Panc1 (cell line): Measurements from ENCODE around the gene SPTA1. TPM values are rescaled to one million over a fixed set of nuclear protein-coding genes. Genes with fewer than 3 reads are reported as not detected.

Source experiments
- ATAC-seq: fragments of 200-7000 bp; cut with Tn5 transposase; 2 replicates; pipeline ENCODE4 v1.9.1; 2020; ENCODE audit warnings: mild to moderate bottlenecking, moderate library complexity
- BruUV-seq: library from RNA; stranded (reverse); fragments of 400-500 nt; replicated peaks from 2 replicates; lab custom pipeline; 2021; lab: Mats Ljungman, UMichigan
- CTCF ChIA-PET: fragments of 300-600 bp; sonication (Branson Sonifier 250); formaldehyde crosslinking; loops from one replicate; lab custom pipeline; 2022; ENCODE audit warnings: antibody characterized with exemption; lab: Charles Lee
- POLR2A ChIA-PET: fragments of 300-600 bp; sonication (Branson Sonifier 250); formaldehyde crosslinking; loops from one replicate; lab custom pipeline; 2022; ENCODE audit warnings: antibody characterized with exemption; lab: Charles Lee
- DNase-seq: peaks from one replicate; pipeline ENCODE4 v3.0.0-alpha.2; 2010; ENCODE audit warnings: low read depth, low spot score
- H3K27ac ChIP-seq: 2 replicates; pipeline ENCODE4 v1.5.1; 2011; ENCODE audit warnings: mild to moderate bottlenecking, low read length, inconsistent platforms
- H3K27me3 ChIP-seq: fragments of 200-500 bp; sonication (Bioruptor generic); 2 replicates; pipeline ENCODE4 v1.6.0; 2014; ENCODE audit warnings: low read length, inconsistent platforms; ENCODE audit not compliant: control insufficient read depth, insufficient read depth
- H3K36me3 ChIP-seq: fragments of 200-500 bp; sonication (Bioruptor generic); 2 replicates; pipeline ENCODE4 v1.5.1; 2014; ENCODE audit warnings: inconsistent platforms, mild to moderate bottlenecking, low read length, moderate library complexity; ENCODE audit not compliant: control insufficient read depth, insufficient read depth
- H3K4me1 ChIP-seq: 2 replicates; pipeline ENCODE4 v1.5.1; 2011; ENCODE audit warnings: inconsistent platforms, mild to moderate bottlenecking, low read length, moderate library complexity; ENCODE audit not compliant: control insufficient read depth, insufficient read depth
- H3K4me3 ChIP-seq, 2 experiments: 2 replicates each; pipeline ENCODE4 v1.5.1; 2011 to 2012; ENCODE audit warnings: low read depth in 2 of 2, low read length in 2 of 2, mild to moderate bottlenecking in 2 of 2, inconsistent platforms in 1 of 2, moderate library complexity in 1 of 2
- H3K9me3 ChIP-seq: fragments of 200-500 bp; sonication (Bioruptor generic); 2 replicates; pipeline ENCODE4 v1.5.1; 2014; ENCODE audit warnings: low read depth, mild to moderate bottlenecking, inconsistent platforms, low read length, moderate library complexity; ENCODE audit not compliant: control insufficient read depth, insufficient read depth
- POLR2AphosphoS5 ChIP-seq: IDR thresholded peaks from 2 replicates; pipeline ENCODE4 v1.6.1; 2012; ENCODE audit warnings: mild to moderate bottlenecking, low read depth, low read length, moderate library complexity
- REST ChIP-seq, 2 experiments: IDR thresholded peaks; 2 replicates each; pipeline ENCODE4 v1.6.1; 2011 to 2012; ENCODE audit warnings: low read depth in 2 of 2, control low read depth in 1 of 2, low read length in 1 of 2, mild to moderate bottlenecking in 1 of 2, moderate library complexity in 1 of 2; ENCODE audit not compliant: insufficient read depth in 1 of 2
- SIN3A ChIP-seq: IDR thresholded peaks from 2 replicates; pipeline ENCODE4 v1.6.1; 2012; ENCODE audit warnings: low read depth, mild to moderate bottlenecking, low read length, moderate library complexity, borderline replicate concordance; ENCODE audit not compliant: insufficient read depth
- TCF7L2 ChIP-seq: IDR thresholded peaks from 2 replicates; pipeline ENCODE4 v1.6.1; 2011; ENCODE audit warnings: mild to moderate bottlenecking, low read depth, low read length, inconsistent platforms
- in situ Hi-C: cut with HindIII; loops from 2 replicates; pipeline ENCODE4 v1.10.0; 2016; ENCODE audit warnings: low sequenced_read_pairs, low pct_unique_long_range_greater_than_20kb
- intact Hi-C: fragments of 100-400 bp; cut with micrococcal nuclease; formaldehyde crosslinking; loops from one replicate; pipeline ENCODE4 v1.10.0; 2022; ENCODE audit not compliant: unreplicated experiment
- total RNA-seq: library from RNA; stranded (reverse); gene quantifications from one replicate; pipeline ENCODE4 v1.2.1, GENCODE V29; 2021; ENCODE audit not compliant: unreplicated experiment
- TF ChIP-seq, protein P1 (sequence below): fragments of 450-650 bp; IDR thresholded peaks from 2 replicates; pipeline ENCODE4 v1.5.1; 2017; ENCODE audit warnings: mild to moderate bottlenecking

Gene SPTA1
- total RNA-seq, 1 experiment from 2014 or later: not detected

GRCh38 chr1:158694596-158694995 is 8.1 kb upstream of the SPTA1 start:
- Histone ChIP-seq H3K4me3 (no peak overlapping the region), H3K27me3 (no peaks in the 10 kb centered on the region), H3K4me1 (no peaks in the 10 kb centered on the region), H3K9me3 (no peaks in the 10 kb centered on the region), H3K36me3 (no peaks in the 10 kb centered on the region), H3K27ac (no peak overlapping the region)
- POLR2A ChIA-PET: no interaction called here
- intact Hi-C loops: no loop called here
- CTCF ChIA-PET: no interaction called here
- in situ Hi-C loops: no loop called here
- DNase-seq (no peak), ATAC-seq (no peak)
- no TSS peak for BruUV-seq
- no peak for TF ChIP-seq REST (IDR thresholded peaks at IDR 0.05; ENCODE audit: insufficient read depth in 1 of 2, low read depth in 2 of 2, low read length in 1 of 2)
- TF ChIP-seq SIN3A: no peak
- no peak for TF ChIP-seq POLR2AphosphoS5
- TF ChIP-seq, protein P1, sequence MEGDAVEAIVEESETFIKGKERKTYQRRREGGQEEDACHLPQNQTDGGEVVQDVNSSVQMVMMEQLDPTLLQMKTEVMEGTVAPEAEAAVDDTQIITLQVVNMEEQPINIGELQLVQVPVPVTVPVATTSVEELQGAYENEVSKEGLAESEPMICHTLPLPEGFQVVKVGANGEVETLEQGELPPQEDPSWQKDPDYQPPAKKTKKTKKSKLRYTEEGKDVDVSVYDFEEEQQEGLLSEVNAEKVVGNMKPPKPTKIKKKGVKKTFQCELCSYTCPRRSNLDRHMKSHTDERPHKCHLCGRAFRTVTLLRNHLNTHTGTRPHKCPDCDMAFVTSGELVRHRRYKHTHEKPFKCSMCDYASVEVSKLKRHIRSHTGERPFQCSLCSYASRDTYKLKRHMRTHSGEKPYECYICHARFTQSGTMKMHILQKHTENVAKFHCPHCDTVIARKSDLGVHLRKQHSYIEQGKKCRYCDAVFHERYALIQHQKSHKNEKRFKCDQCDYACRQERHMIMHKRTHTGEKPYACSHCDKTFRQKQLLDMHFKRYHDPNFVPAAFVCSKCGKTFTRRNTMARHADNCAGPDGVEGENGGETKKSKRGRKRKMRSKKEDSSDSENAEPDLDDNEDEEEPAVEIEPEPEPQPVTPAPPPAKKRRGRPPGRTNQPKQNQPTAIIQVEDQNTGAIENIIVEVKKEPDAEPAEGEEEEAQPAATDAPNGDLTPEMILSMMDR: no peak

DNA sequence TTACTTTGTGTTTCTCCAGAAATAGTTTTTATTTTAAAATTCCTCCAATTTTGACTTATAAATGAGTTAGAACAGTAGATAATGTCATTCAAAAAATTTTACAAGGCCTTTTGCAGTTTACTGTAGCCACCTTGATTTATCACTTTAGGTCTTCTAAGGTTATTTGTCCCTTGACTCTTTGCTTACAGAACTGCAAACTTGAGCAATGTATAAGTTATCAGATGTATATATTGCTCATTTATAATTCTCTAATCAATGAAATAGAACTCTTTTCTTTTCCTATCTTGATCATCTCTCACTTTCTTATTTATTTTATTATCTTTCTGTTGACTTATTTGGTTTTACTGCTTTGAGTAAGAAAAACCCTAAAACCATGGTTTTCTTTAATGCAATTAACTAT is 5.8 kb upstream of the SPTA1 start:
- intact Hi-C loops (no loop called here), in situ Hi-C loops (no loop called here)
- ChIA-PET POLR2A (no interaction called here), CTCF (interaction anchor here (0.5 kb wide), 1 partner anchor 521 kb away, joined by 3 read pairs; no protein-coding TSS in a partner anchor)
- H3K27ac ChIP-seq: no peak overlapping the region
- ATAC-seq: no peak
- TF ChIP-seq SIN3A (no peak), POLR2AphosphoS5 (no peak), REST (IDR thresholded peaks at IDR 0.05; ENCODE audit: insufficient read depth in 1 of 2, low read depth in 2 of 2, low read length in 1 of 2) (no peak), TCF7L2 (no peak)
- TF ChIP-seq, protein P1: no peak
- H3K27me3 ChIP-seq: no peaks in the 10 kb centered on the region
- no peaks in the 10 kb centered on the region for H3K9me3 ChIP-seq
- no peaks in the 10 kb centered on the region for H3K4me1 ChIP-seq
- DNase-seq: no peak
- H3K4me3 ChIP-seq: no peak overlapping the region
- BruUV-seq: no TSS peak
- no peaks in the 10 kb centered on the region for H3K36me3 ChIP-seq
